ENCODE measurements around the gene TRIM47. TPM values are rescaled to one million over a fixed set of nuclear protein-coding genes. Genes with fewer than 3 reads are reported as not detected.

The TRIM47 gene
- total and polyA plus RNA-seq, 2 of the 13 experiments (the other 11 are each of a cell fraction or from before 2014, with no cell fraction given): 33.5 to 82.0 TPM

- TF ChIP-seq PHF20 (CRISPR knock-in tag; IDR thresholded peaks at IDR 0.05) (peak; percentile 63), NFE2L1 (CRISPR knock-in tag; IDR thresholded peaks at IDR 0.05; ENCODE audit: borderline replicate concordance) (no peak; the same call in 1 of the 2 replicates), ZNF317 (CRISPR knock-in tag; IDR thresholded peaks at IDR 0.05) (peak; percentile 76), ZNF446 (CRISPR knock-in tag; IDR thresholded peaks at IDR 0.05) (0 out of 2 replicates have a peak, but pooled peaks have one; percentile 30), SALL2 (CRISPR knock-in tag; IDR thresholded peaks at IDR 0.05) (peak; percentile 74), DNMT1 (CRISPR knock-in tag; IDR thresholded peaks at IDR 0.05) (no peak; the same call in none of the 2 replicates), ZC3H4 (CRISPR knock-in tag; IDR thresholded peaks at IDR 0.05; ENCODE audit: borderline replicate concordance) (no peak; the same call in 1 of the 2 replicates), ZNF143 (CRISPR knock-in tag; IDR thresholded peaks at IDR 0.05) (peak; percentile 20; the same call in 1 of the 2 replicates), ZNF468 (CRISPR knock-in tag; IDR thresholded peaks at IDR 0.05) (no peak), ZNF687 (CRISPR knock-in tag; IDR thresholded peaks at IDR 0.05) (peak; percentile 99), IRF2 (CRISPR knock-in tag; IDR thresholded peaks at IDR 0.05) (peak; percentile 68; the same call in 1 of the 2 replicates), SRY (CRISPR knock-in tag; IDR thresholded peaks at IDR 0.05) (peak; percentile 64; the same call in 1 of the 2 replicates), THAP11 (CRISPR knock-in tag; IDR thresholded peaks at IDR 0.05) (no peak; the same call in none of the 2 replicates), ZNF570 (CRISPR knock-in tag; IDR thresholded peaks at IDR 0.05; ENCODE audit: borderline replicate concordance) (no peak), KDM4B (CRISPR knock-in tag; IDR thresholded peaks at IDR 0.05) (no peak; the same call in none of the 2 replicates), ZNF33A (CRISPR knock-in tag; IDR thresholded peaks at IDR 0.05; ENCODE audit: borderline replicate concordance) (no peak), HNRNPUL1 (IDR thresholded peaks at IDR 0.05; ENCODE audit: low read depth, low read length) (no peak), ZNF44 (CRISPR knock-in tag; IDR thresholded peaks at IDR 0.05) (no peak; the same call in 1 of the 2 replicates), PHF21A (CRISPR knock-in tag; IDR thresholded peaks at IDR 0.05) (peak; percentile 100), KLF12 (CRISPR knock-in tag; IDR thresholded peaks at IDR 0.05; ENCODE audit: borderline replicate concordance) (peak; percentile 68; the same call in 1 of the 2 replicates), ZMYM3 (CRISPR knock-in tag; IDR thresholded peaks at IDR 0.05) (no peak)
- TF ChIP-seq, protein P1, sequence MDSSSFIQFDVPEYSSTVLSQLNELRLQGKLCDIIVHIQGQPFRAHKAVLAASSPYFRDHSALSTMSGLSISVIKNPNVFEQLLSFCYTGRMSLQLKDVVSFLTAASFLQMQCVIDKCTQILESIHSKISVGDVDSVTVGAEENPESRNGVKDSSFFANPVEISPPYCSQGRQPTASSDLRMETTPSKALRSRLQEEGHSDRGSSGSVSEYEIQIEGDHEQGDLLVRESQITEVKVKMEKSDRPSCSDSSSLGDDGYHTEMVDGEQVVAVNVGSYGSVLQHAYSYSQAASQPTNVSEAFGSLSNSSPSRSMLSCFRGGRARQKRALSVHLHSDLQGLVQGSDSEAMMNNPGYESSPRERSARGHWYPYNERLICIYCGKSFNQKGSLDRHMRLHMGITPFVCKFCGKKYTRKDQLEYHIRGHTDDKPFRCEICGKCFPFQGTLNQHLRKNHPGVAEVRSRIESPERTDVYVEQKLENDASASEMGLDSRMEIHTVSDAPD (CRISPR knock-in tag; IDR thresholded peaks at IDR 0.05): peak; percentile 96
Observed at GRCh38 chr17:75846692-75847613, 31.4 kb downstream of the TRIM47 start (continued).

Measured in HepG2 (cell line).